ENCODE results near the gene ITGA11. TPM values are rescaled to one million over a fixed set of nuclear protein-coding genes. Genes with fewer than 3 reads are reported as not detected.
A peak's percentile ranks its signal among the peaks of the same experiment; 100 is the strongest.

Gene ITGA11, protein sequence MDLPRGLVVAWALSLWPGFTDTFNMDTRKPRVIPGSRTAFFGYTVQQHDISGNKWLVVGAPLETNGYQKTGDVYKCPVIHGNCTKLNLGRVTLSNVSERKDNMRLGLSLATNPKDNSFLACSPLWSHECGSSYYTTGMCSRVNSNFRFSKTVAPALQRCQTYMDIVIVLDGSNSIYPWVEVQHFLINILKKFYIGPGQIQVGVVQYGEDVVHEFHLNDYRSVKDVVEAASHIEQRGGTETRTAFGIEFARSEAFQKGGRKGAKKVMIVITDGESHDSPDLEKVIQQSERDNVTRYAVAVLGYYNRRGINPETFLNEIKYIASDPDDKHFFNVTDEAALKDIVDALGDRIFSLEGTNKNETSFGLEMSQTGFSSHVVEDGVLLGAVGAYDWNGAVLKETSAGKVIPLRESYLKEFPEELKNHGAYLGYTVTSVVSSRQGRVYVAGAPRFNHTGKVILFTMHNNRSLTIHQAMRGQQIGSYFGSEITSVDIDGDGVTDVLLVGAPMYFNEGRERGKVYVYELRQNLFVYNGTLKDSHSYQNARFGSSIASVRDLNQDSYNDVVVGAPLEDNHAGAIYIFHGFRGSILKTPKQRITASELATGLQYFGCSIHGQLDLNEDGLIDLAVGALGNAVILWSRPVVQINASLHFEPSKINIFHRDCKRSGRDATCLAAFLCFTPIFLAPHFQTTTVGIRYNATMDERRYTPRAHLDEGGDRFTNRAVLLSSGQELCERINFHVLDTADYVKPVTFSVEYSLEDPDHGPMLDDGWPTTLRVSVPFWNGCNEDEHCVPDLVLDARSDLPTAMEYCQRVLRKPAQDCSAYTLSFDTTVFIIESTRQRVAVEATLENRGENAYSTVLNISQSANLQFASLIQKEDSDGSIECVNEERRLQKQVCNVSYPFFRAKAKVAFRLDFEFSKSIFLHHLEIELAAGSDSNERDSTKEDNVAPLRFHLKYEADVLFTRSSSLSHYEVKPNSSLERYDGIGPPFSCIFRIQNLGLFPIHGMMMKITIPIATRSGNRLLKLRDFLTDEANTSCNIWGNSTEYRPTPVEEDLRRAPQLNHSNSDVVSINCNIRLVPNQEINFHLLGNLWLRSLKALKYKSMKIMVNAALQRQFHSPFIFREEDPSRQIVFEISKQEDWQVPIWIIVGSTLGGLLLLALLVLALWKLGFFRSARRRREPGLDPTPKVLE
- total RNA-seq, result 10 to 100 TPM in 1 of 4 donors, 1 to 10 TPM in 2, under 1 TPM in 1; 0.48 to 10.6 (median 2.6) TPM

DNA sequence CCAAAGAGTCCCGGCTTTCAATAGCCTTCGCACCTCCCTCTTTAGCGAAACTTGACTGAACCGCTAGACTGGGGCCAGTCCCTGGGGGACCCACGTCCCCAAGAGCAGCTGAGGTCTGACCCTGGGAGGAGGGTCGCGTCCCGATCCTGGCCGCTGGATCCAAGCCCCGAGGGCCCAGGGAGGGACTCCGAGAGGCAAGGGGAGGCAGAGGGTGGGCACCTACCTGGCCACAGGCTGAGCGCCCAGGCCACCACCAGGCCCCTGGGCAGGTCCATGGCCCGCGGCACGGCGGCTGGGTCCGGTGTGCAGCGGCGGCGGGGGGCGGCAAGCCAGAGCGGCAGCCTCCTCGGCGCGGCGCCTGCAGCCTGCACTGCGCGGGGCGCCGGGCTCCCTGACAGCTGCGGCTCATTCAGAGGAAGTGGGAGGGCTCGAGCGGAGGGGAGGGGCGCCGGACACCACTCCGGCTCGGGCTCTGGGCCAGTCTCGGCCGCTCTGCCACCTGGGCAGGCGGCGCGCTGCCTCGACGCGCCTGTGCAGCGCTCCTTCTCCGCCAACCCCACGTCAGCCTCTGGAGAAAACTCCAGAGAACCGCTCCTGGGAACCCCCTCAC, at the start of gene ITGA11:
TSS of gene ITGA11 (minus strand) at position 372 of the 610 bp plus-strand sequence. CDS start at position 275, 97 bp downstream.
- peak; percentile 55 for ATAC-seq (ENCODE audit: low FRiP score)
- DNase-seq (ENCODE audit: low spot score), result no peak
- TF ChIP-seq, protein P1, sequence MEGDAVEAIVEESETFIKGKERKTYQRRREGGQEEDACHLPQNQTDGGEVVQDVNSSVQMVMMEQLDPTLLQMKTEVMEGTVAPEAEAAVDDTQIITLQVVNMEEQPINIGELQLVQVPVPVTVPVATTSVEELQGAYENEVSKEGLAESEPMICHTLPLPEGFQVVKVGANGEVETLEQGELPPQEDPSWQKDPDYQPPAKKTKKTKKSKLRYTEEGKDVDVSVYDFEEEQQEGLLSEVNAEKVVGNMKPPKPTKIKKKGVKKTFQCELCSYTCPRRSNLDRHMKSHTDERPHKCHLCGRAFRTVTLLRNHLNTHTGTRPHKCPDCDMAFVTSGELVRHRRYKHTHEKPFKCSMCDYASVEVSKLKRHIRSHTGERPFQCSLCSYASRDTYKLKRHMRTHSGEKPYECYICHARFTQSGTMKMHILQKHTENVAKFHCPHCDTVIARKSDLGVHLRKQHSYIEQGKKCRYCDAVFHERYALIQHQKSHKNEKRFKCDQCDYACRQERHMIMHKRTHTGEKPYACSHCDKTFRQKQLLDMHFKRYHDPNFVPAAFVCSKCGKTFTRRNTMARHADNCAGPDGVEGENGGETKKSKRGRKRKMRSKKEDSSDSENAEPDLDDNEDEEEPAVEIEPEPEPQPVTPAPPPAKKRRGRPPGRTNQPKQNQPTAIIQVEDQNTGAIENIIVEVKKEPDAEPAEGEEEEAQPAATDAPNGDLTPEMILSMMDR (IDR thresholded peaks at IDR 0.05), result no peak

DNA sequence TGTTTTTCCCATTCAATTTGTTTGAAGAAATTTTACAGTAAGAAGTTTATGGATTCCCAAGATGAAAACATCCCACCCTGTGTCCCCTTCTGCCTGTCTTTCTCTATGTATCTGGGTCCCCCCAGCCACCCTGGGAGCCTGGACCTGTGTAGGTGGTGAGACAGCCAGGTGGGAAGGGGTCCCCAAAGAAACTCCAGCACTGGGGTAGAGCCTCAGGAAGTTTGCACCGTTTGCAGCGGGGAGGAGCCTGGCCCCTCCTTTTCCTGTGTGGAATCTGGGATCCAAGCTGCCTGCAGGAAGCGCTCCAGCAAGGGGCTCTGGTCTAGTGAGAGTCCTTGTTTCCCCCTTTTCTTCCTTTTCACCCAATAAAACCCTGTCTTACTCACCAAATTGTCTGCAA, 49.4 kb upstream of the ITGA11 start:
- no peak for ATAC-seq (ENCODE audit: low FRiP score)
- TF ChIP-seq, protein P1 (IDR thresholded peaks at IDR 0.05), result no peak
- DNase-seq (ENCODE audit: low spot score), result no peak

DNA sequence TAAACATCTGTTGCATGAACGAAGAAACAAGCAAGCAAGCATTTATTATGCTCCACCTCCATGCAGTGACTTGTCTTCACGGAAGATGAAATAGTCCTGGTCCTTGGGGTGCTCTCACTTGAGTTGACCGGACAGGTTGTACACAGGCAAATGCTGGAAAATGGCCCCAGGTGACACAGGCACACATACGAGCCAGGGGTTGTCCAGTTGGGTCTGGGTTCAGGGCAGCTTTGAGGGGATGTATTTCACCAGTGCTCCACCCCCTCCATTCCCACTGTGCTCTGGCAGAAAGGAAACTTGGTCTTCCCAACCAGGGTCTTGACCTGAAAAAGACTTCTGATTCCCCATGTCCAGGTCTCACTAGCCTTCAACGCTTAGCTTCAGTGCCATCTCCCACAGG, 48.3 kb upstream of the ITGA11 start:
- TF ChIP-seq, protein P1 (IDR thresholded peaks at IDR 0.05), result no peak
- ATAC-seq (ENCODE audit: low FRiP score) (no peak), DNase-seq (ENCODE audit: low spot score) (no peak)

DNA sequence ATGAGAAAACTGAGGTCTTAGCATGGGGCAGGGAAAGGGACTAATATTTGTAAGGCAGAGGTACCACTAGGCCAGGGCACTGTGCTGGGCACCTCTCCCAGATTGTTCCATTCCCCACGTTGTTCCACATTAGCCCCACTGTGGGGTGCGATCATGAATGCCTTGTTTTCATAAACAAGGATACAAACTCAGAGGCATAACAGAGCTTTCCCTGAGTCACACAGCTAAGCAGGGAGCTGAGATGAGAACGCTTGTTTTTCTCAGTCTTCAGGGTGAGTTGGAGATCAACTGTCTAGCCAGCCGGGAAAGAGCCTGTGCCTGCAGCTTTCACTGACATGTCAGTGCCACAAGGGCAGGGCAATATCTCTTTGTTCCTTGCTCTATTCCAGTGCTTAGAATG, 47.9 kb upstream of the ITGA11 start:
- ATAC-seq (ENCODE audit: low FRiP score) (no peak), DNase-seq (ENCODE audit: low spot score) (no peak)

DNA sequence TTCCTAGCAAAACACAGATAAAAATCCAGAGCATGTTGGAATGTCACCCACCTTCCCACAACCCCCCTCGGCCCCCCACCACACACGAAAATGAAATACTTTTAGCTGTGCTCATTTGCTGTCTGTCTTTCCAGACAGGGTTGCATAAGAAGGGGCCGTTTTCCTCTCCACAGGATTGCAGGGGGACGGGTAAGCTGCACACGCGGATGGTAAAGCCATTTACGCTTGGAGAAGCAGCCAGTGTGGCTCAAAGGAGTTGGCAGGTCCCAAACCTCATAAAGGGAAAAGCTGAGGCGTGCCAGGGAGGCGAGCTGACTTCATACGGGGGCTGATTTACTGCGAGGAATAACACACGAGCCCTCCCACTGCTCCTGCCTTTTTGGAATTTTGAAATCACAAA, 47.4 kb upstream of the ITGA11 start:
- peak; percentile 57 for ATAC-seq (ENCODE audit: low FRiP score)
- DNase-seq (ENCODE audit: low spot score), result no peak
- TF ChIP-seq, protein P1 (IDR thresholded peaks at IDR 0.05), result no peak

More for the DNA sequence above, 47.9 kb upstream of the ITGA11 start:
- TF ChIP-seq, protein P1 (IDR thresholded peaks at IDR 0.05), result no peak

DNA sequence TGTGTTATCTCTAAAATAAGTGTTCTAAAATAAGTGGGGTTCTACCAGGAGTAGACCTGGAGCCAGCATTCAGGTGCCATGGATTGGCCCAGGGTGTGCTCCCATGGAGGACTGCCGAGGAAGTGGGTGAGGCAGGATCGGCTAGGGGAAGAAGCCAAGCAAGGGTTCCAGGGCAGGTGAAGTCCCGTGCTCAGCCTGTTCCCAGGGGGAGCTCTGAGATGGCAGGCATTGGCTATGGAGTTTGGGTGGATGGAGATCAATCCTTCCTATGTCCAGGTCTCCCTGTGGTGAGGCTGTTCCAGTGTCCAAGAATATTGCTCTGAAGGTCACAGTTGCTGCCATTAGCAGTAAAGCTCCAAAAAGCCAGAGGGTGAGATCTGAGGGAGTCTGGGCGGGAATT, 46.9 kb upstream of the ITGA11 start:
- DNase-seq (ENCODE audit: low spot score) (no peak), ATAC-seq (ENCODE audit: low FRiP score) (no peak)
- TF ChIP-seq, protein P1 (IDR thresholded peaks at IDR 0.05), result no peak

All from omental fat pad (tissue), 4 donors.